Tibial nerve (tissue), 4 donors: Measurements from ENCODE around the gene GGTA1. TPM values are rescaled to one million over a fixed set of nuclear protein-coding genes. Genes with fewer than 3 reads are reported as not detected.

Experiments used
- DNase-seq, 2 donors: peaks; one replicate each; pipeline ENCODE4 v3.0.0-alpha.2; 2019; ENCODE audit warnings: low spot score in 2 of 2
- H3K27ac ChIP-seq, 4 donors: fragments of 200-600 bp; sonication (generic) in 3 of 4; one replicate each; pipeline ENCODE4 v1.5.1; 2017 to 2019; ENCODE audit warnings: mild to moderate bottlenecking in 1 of 4
- H3K27me3 ChIP-seq, 2 donors: fragments of 200-600 bp; sonication (generic) in 1 of 2; one replicate each; pipeline versions ENCODE4 v1.5.1 to v1.6.0; 2017 to 2019
- H3K36me3 ChIP-seq, 3 donors: fragments of 200-600 bp; sonication (generic); one replicate each; pipeline ENCODE4 v1.5.1; 2018 to 2019
- H3K4me1 ChIP-seq, 4 donors: fragments of 200-600 bp; sonication (generic) in 3 of 4; one replicate each; pipeline ENCODE4 v1.5.1; 2017 to 2019
- H3K4me3 ChIP-seq, 4 donors: fragments of 200-600 bp; sonication (generic) in 3 of 4; one replicate each; pipeline ENCODE4 v1.5.1; 2017 to 2019; ENCODE audit warnings: mild to moderate bottlenecking in 1 of 4, moderate library complexity in 1 of 4
- H3K9me3 ChIP-seq, 4 donors: fragments of 200-600 bp; sonication (generic) in 3 of 4; one replicate each; pipeline ENCODE4 v1.5.1; 2017 to 2019
- CTCF ChIP-seq, 5 experiments: fragments of 200-600 bp in 3 of 5; fragments of 450-650 bp in 2 of 5; sonication (generic) in 3 of 5; IDR thresholded peaks; one replicate each; pipeline ENCODE4 v1.5.1; 2016 to 2019; ENCODE audit warnings: antibody characterized with exemption in 5 of 5, mild to moderate bottlenecking in 3 of 5, moderate library complexity in 2 of 5
- EP300 ChIP-seq, 2 donors: sonication (generic); formaldehyde crosslinking; IDR thresholded peaks; one replicate each; pipeline ENCODE4 v1.6.1; 2017; ENCODE audit warnings: antibody characterized with exemption in 2 of 2, mild to moderate bottlenecking in 1 of 2
- POLR2A ChIP-seq, 2 donors: fragments of 450-650 bp; IDR thresholded peaks; one replicate each; pipeline ENCODE4 v1.6.1; 2017; ENCODE audit warnings: antibody characterized with exemption in 2 of 2, mild to moderate bottlenecking in 2 of 2, moderate library complexity in 2 of 2
- WGBS, 2 donors: methylation state at CpG; one replicate each; pipeline ENCODE4 v1.1.5; 2018; 5-methylcytosine and 5-hydroxymethylcytosine counted together
- total RNA-seq, 4 donors: library from RNA; depleted of rRNA; stranded (reverse); fragments of >200 nt; gene quantifications; one replicate each; pipeline ENCODE4 v1.1.0, GENCODE V29; 2016

Gene GGTA1
- total RNA-seq, 4 donors from 2014 or later, result 6.5 to 15.5 (median 10.3) TPM

- DNase-seq, result no peak
- peaks cover 0 to 7% (median 0%) of the 10 kb centered on the region in 4 donors for H3K9me3 ChIP-seq
- no peaks in the 10 kb centered on the region for H3K36me3 ChIP-seq
- H3K27me3 ChIP-seq, result peaks cover 0 to 12% of the 10 kb centered on the region in 2 donors
- no peak for TF ChIP-seq EP300 (IDR thresholded peaks at IDR 0.05)
- no peak for TF ChIP-seq POLR2A (IDR thresholded peaks at IDR 0.05)
- no peak for TF ChIP-seq CTCF (IDR thresholded peaks at IDR 0.05)
- no peak overlapping the region for H3K27ac ChIP-seq
- 73 to 82% methylated on average over 3 of the region's 3 CpGs for WGBS, 2 donors
- no peak overlapping the region for H3K4me3 ChIP-seq
- H3K4me1 ChIP-seq, result peaks cover 0 to 12% (median 8%) of the 10 kb centered on the region in 4 donors
Measured at GRCh38 chr9:121494192-121494591, 5.5 kb downstream of the GGTA1 start.

GRCh38 chr9:121491111-121491510, 8.5 kb downstream of the GGTA1 start:
- no peak for TF ChIP-seq POLR2A (IDR thresholded peaks at IDR 0.05)
- TF ChIP-seq CTCF (IDR thresholded peaks at IDR 0.05), result no peak
- no peak for TF ChIP-seq EP300 (IDR thresholded peaks at IDR 0.05)
- Histone ChIP-seq H3K27ac (no peak overlapping the region), H3K27me3 (no peaks in the 10 kb centered on the region), H3K36me3 (no peaks in the 10 kb centered on the region), H3K9me3 (peaks cover 0 to 4% (median 0%) of the 10 kb centered on the region in 4 donors), H3K4me3 (no peak overlapping the region), H3K4me1 (peaks cover 0 to 4% (median 1%) of the 10 kb centered on the region in 4 donors)
- no peak for DNase-seq
- WGBS, 2 donors, result 54 to 65% methylated on average over 5 of the region's 5 CpGs

- Histone ChIP-seq H3K4me3 (no peak overlapping the region), H3K4me1 (peaks cover 0 to 20% (median 3%) of the 10 kb centered on the region in 4 donors), H3K9me3 (no peaks in the 10 kb centered on the region), H3K27ac (no peak overlapping the region), H3K36me3 (no peaks in the 10 kb centered on the region), H3K27me3 (no peaks in the 10 kb centered on the region)
- WGBS, 2 donors, result 85 to 91% methylated on average over 2 of the region's 2 CpGs
- no peak for DNase-seq
- no peak for TF ChIP-seq CTCF (IDR thresholded peaks at IDR 0.05)
- TF ChIP-seq POLR2A (IDR thresholded peaks at IDR 0.05), result no peak
- TF ChIP-seq EP300 (IDR thresholded peaks at IDR 0.05), result no peak
Measured at GRCh38 chr9:121489344-121489743, 10.3 kb downstream of the GGTA1 start.

GRCh38 chr9:121486043-121486442, 13.6 kb downstream of the GGTA1 start:
- 60 to 61% methylated on average over 4 of the region's 4 CpGs for WGBS, 2 donors
- H3K27ac ChIP-seq, result peak overlapping the region in 2 of 4 donors; percentile 50 to 56
- H3K36me3 ChIP-seq, result no peaks in the 10 kb centered on the region
- no peak for DNase-seq
- no peak for TF ChIP-seq CTCF (IDR thresholded peaks at IDR 0.05)
- no peak for TF ChIP-seq EP300 (IDR thresholded peaks at IDR 0.05)
- no peak for TF ChIP-seq POLR2A (IDR thresholded peaks at IDR 0.05)
- no peak overlapping the region for H3K4me3 ChIP-seq
- no peaks in the 10 kb centered on the region for H3K9me3 ChIP-seq
- H3K27me3 ChIP-seq, result no peaks in the 10 kb centered on the region
- peaks cover 0 to 30% (median 5%) of the 10 kb centered on the region in 4 donors for H3K4me1 ChIP-seq

- H3K27ac ChIP-seq, result peak overlapping the region in 2 of 4 donors; percentile 54 to 67
- H3K36me3 ChIP-seq, result no peaks in the 10 kb centered on the region
- no peaks in the 10 kb centered on the region for H3K9me3 ChIP-seq
- no peak for DNase-seq
- no peaks in the 10 kb centered on the region for H3K27me3 ChIP-seq
- H3K4me1 ChIP-seq, result peaks cover 0 to 30% (median 5%) of the 10 kb centered on the region in 4 donors
- no peak overlapping the region for H3K4me3 ChIP-seq
- TF ChIP-seq EP300 (IDR thresholded peaks at IDR 0.05) (peak in 1 of 2 donors; percentile 51), POLR2A (IDR thresholded peaks at IDR 0.05) (no peak)
- 76 to 89% methylated on average over 4 of the region's 4 CpGs for WGBS, 2 donors
Measured at GRCh38 chr9:121485623-121486022, 14.0 kb downstream of the GGTA1 start.
